GM21786 (cell line): ENCODE data around the gene CHAT.

ENCODE experiments used
- ATAC-seq: cut with Tn5 transposase; IDR thresholded peaks from one replicate; pipeline ENCODE4 v1.9.1; 2021; ENCODE audit not compliant: unreplicated experiment

Gene CHAT

DNA sequence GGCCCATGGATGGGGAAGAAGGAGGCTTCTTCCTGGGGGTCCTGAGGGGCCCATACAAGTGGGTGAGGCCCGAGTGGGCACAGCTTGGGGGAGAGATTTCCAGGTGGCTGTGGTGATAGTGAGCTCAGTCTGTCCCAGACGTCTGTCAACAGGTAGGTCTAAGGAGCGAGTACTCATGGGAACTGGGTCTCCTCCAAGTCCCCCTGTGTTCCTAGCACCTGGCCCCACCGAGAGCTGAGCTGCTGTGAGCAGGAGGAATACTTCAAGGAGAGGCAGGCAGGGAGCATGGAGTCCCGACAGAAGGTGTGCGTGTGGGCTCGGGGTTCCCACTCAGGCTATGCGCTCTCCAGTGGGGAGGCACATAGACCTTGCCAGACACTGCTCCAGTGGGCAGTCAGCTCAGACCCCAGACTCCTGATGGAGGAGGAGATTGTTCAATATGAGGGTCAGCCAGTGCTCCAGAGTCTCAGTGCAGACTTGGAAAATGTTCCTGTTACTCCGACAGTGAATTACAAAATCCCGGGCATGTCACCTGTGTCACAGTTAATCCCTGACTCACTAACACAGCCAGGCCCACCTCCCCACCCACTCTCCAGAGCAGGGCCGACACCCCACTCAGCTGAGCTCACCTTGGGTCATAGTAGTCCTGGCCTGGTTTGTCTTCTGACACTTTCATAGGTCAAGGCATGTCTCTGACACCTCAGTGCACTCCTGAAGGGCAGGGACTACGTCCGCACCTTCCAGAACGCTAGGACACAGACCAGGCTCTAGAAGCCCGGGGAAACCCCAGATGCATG is 37.4 kb downstream of the CHAT start:
- no peak for ATAC-seq

DNA sequence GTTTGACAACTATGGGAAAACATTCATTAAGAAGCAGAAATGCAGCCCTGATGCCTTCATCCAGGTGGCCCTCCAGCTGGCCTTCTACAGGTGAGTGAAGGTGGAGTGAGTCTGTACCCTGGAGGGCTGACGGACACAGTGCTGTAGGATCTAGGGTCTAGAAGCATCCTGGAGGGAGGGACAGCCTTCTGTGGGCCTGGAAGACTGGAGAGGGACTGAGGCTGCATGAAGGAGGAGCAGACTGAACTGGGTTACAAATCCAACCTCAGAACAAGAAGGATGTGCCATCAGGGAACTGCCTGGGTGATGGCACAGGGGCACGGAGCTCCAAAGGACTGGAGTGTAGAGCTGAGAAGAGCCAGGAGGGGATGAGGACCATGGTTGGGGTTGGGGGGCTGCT is 38.1 kb downstream of the CHAT start:
- ATAC-seq = no peak

DNA sequence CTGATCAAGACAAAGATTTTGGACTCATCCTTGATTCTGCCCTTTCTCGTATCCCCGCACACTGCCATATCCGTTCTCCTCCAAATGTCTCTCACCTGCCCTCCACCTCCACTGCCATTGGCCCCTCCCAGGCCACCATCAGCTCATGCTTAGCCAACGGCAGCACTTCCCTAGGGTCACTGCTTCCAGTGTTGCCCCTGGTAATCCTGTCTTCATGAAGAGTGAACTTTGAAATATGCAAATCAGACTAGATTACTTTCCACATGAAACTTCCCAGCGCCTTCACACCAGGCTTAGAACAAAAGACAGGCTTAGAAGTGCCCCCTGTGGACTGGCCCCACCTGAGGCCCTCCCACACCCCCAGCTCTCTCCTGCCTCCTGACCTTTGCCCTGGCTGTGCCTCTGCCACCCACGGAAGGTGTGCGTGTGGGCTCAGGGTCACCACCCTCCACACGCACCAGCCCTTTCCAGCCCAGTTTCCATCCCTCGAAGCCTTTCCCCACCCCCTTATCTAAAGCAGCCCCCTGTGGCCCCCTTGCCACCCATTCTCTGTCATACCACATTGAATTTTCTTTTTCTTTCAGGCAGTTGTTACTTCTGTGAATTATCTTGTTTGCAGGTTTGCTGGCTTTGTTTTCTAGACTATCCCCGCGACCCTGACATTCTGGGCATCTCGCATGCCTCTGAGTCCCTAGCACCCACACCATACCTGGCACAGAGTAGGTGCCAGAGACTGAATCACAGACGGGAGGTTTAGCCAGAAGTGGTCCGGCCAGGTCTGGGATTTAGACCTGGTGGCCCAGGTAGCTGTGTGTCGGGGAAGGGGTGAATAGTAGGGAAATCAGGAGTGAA is 38.8 kb downstream of the CHAT start:
- ATAC-seq = no peak

DNA sequence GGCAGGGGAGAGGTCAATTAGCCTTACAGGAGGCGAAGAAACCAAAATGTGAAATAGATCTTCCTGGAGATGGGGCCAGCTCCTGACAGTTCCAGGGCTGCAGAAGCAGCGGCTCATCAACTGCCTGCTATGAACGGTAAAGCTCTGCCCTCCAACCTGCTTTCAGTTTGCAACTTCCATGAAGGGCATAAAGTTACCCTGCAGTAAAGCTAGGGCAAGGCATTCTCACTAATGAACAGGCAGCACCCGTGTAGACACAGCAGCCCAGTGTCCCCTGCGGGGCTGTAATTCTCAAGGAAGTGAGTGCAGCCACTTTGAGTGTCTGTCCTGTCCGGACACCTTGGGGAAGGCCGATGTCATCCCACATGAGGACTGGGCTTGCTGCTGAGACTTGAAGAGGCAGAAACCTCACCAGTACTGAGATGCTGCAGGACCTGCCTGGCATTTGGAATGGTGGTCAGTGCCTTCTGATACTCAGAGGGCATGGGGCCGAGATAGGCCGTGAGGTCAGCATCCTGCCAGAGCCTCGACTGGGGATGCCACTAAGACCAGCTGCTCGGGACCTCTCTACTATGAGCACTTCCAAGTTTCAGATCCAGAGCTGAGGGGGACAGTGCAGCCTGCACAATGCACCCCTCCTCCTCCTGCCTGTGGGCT is 39.6 kb downstream of the CHAT start:
- no peak for ATAC-seq

DNA sequence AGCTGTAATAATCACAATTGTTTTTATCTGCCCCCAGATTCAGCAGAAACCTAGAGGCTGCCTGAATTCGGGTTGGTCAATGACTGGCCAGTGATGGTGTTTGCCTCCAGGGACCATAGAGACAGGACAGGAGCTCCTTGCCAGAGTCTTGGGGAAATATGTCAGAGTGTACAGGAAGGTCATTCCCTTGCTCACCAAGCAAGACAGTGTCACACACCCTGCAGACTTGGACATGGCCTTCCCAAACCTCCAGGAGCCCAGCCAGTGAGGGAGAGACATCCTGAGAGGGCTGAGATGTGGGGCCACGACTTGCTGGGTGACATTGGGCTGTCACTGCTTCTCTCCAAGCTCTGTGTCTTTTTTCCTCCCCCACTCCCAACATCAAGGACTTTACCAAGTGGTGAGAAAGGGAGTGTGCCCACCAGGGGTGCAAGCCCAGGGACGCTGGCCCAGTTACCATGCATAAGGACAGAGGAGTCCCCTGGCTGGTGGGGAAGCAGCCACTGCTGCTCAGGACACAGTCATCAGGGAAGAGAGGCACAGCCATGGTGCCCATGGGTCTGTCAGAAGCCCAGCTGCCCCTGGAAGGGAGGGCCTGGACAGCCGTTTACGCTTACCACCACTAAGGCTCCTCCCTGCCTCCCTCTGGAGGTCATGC is 40.3 kb downstream of the CHAT start:
- ATAC-seq = no peak

DNA sequence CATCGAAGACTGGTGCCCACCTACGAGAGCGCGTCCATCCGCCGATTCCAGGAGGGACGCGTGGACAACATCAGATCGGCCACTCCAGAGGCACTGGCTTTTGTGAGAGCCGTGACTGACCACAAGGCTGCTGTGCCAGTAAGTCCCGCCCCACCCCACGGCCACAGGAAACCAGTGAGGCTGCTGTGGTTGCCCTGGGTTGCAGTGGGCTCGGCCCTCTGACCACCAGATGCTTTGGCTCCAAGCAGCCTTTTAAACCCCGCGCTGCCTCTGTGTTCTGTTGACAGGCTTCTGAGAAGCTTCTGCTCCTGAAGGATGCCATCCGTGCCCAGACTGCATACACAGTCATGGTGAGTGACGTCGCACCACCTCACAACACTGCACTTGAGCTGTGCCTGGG is 41.3 kb downstream of the CHAT start:
- no peak for ATAC-seq

DNA sequence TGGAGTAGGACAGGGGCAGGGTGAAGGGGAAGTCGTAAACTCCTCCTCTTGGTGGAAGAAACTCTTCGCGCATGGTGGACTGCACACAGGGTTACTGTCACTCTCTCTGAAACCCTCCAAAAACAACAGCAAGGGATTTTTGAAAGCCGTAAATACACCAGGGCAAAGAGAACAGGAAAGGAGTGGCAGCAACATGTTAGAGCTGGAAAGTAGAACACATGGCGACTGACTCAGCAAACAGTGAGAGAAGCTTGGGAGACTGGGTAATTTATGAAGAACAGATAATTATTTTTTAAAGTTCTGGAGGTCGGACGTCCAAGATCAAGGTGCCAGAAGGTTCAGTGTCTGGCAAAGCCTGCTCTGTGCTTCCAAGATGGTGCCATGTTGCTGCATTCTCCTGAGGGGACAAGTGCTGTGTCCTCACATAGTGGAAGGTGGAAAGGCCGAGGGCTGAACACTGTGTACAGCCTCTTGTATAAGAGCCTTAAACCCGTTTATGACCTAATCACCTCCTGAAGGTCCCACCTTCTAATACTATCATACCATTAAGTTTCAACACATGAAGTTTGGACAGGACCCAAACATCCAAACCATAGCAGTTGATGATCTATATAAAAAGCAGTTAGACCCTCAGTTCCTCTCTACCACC is 43.1 kb downstream of the CHAT start:
- ATAC-seq = no peak

DNA sequence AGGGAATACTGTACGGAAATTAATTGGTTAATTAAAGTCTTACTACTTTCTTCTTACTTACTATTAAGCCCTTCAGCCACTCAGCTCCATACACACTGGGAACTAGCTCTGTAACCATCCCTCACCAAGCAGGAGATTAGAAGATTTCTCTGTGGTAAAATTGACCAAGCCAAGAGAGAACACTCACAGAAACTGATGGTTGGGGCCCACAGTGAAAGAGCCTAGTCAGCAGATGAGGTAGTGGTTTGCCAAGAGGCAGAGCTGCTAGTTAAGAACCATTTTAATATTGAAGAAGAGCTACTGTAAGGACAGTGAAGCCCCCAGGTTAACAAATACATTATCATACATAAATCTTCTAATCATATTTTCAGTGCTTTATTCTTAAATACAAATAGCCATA is 43.8 kb downstream of the CHAT start:
- no peak for ATAC-seq

DNA sequence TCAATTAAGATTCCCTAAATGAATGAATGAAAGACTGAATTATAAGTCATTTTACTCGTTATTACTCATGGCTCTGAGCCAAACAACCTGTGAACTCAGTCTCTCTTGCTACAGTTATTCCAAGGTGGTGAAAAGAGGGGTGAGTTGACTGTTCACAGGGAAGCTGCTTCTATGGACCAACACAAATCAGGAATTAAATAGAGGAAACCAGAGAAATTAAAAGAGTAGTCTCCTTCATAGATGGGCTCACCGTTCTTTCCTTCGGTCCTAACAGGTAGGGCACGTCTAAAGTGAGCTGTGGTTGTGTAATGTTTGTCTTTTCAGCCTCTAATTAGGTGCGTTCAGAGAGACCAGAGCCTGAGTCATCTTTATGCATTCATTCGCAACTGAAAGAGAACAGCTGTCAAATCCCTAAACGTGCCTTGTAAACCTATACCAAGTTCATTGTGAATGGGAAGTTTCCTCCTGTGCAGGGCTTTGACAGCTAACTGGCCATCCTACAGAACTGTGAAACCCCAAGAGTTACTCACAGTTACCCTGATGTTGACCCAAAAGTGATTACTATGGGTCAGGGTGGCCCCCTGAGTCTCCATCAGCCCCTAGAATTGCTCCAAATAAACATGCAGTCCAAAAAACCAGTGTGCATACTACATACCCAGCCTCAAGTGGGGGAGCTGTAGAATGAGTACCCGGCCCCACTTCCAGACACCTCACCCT is 47.5 kb downstream of the CHAT start:
- no peak for ATAC-seq

DNA sequence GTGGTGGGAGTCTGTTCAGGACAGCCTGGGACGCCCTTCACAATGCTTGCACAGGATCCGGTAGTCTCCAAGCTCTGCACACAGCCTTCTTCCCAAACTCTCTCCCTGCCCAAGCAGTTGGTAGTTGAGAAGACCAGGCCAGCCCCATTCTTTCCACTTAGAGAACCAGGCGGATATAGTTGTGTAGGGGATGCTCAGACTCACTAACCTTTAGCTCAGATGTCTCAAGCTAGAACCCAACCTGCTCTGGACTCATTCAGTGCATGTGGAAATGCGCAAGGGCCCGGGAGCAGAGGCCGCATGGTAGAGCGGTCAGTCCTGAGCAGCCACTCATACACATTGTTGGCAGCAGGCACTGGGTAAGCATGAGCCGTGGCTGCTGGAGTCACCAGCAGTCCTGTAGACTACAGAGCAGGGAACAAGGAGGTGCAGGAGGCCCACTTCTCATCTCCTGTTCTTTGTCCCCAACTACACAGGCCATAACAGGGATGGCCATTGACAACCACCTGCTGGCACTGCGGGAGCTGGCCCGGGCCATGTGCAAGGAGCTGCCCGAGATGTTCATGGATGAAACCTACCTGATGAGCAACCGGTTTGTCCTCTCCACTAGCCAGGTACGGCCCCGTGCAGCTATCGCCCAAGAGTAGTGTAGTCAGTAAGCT is 48.5 kb downstream of the CHAT start:
- ATAC-seq = no peak

DNA sequence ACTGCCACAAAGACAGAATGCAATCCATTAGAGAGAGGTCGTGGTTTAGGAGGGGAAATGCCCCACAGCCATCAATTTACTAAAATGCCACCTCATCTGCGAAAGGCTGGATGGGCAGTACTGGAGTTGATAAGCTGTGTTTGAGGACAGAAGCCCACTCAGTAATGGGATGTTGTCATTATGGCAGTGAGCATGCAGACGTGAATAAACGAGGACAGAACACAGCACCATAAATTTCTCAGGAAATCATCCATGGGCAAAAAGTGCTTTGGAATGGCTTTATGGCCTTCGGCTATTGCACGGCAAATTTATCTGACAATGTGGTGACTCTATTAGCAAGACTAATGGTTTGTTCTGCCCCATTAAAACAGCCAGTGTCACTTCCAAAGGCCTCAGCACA is 49.8 kb downstream of the CHAT start:
- ATAC-seq = no peak

DNA sequence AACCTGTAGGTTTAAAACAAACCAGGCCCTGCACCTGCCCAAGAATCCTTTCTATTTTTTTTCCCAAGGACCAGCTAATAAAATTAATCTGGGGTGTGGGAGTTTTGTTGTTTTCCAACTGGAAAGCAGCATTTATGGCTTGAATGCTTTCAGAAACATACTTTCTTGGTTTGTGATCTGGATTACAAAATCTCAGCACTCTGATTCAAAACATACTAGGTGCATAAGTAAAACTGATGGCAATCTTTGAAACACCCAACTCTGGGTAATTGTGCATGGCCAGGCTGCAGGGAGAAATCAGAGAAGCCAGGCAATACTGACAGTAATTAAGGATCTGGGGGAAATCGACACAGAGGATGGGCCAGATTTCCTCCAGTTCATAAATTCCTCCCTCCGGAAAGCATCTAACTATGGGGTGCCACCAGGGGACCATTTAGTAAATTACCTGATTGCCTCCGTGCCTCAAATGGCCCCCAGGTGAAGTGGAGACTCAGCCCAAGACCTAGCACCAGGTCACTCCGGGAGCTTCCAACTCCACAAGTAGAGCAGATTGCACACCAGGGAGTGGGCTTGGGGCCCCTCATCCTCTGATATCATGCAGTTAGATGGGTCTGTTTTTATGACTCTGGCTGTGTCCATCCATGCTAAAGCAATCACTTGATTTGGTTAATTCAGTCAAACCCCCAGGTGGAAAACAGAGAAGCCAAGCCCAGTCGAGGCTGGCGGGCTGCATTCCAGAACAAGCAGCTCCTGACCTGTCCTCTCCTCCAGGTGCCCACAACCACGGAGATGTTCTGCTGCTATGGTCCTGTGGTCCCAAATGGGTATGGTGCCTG is 50.4 kb downstream of the CHAT start:
- ATAC-seq = no peak

DNA sequence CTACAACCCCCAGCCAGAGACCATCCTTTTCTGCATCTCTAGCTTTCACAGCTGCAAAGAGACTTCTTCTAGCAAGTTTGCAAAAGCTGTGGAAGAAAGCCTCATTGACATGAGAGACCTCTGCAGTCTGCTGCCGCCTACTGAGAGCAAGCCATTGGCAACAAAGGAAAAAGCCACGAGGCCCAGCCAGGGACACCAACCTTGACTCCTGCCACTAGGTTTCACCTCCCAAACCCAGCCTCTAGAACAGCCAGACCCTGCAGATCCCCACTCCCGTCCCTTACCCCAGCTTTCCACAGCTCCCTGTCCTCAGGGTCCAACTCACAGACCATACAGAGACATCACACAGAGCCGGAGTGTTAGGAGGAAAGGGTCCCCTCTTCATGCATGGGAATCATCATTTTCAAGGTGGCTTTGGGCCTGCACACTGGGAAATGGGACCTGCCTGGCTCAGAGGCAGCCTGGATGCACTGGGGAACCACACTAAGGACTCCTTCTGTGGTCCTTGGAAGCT is 51.1 kb downstream of the CHAT start:
- ATAC-seq = no peak

DNA sequence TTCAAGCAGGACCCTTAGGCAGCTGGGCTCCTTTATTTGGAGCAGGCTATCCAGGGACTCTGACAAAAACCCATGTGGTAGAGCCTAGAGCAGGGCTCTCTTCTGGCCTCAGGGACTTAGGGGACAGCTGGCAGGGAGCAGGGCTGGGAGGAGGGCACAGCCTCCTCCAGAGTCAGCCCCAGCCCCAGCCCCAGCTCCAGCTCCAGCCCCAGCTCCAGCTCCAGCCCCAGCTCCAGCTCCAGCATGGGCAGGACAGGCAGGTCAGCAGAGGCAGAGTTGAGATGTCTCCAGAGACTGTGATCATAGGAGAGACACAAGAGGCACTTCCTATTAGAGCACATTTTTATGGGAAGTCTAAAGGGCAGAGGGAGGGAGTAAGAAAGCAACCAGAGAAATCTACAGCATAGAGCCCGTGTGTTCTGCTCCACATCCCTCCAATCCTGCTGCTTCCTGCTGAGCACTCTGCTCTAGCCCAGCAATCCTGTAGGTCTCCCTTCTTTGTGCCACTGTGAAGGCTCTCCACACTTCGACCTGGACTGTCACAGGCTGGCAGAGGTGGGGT is 52.3 kb downstream of the CHAT start:
- ATAC-seq = no peak

DNA sequence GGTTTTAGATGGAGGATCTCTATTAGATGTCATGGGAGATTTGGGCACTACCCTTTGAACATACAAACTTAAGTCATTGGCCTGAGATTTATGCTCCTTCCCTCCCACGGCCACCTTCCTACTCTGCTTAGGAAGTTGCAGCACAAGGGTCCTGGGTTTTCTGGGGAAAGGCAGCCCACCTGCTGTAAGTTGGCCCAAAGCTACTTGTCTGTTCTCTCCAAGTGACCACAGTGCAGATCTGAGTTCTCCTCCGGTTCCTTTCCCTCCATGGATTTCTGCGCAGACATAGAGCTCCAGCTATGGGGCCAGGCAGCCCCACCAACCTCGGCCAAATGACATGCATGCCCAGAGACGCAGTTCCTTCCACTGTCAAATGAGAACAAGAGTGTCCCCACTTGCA is 52.8 kb downstream of the CHAT start:
- ATAC-seq = no peak

DNA sequence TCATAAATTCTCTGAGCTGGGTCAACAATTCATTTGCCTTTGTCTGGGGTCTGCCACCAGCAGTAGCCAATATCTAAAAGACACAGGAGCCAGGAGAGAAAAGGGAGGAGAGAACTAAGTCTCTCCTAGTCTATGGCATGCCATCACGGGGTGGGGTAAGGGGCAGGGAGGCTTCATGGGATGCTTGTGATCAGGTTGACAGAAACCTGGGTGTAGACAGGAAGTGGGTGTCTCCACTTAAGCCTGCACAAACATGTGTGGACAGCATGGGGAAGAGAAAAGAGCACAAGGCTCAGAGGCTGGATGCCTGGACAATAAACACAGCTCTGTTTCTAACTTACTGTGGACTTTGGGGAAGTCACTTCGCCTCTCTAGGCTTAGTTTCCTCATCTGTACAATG is 54.2 kb downstream of the CHAT start:
- ATAC-seq = no peak

DNA sequence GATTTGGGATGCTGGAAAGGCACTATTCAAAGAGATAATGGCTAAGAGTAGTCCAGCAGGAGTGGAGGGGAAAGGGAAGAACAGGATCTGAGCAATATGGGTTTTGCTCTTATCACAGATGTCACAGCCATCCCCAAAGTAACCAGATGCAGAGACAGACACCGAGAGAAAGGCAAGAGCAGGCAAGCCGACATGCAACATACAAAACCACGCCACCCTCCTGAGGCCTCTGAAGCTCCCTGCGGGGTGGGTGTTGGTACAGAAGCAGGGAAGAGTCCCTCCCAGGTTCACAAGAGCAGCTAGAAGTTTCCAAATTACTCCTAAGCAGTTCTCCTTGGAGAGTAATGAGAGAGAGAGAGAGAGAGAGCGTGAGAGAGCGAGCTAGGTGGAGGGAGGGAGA is 54.8 kb downstream of the CHAT start:
- ATAC-seq = no peak

DNA sequence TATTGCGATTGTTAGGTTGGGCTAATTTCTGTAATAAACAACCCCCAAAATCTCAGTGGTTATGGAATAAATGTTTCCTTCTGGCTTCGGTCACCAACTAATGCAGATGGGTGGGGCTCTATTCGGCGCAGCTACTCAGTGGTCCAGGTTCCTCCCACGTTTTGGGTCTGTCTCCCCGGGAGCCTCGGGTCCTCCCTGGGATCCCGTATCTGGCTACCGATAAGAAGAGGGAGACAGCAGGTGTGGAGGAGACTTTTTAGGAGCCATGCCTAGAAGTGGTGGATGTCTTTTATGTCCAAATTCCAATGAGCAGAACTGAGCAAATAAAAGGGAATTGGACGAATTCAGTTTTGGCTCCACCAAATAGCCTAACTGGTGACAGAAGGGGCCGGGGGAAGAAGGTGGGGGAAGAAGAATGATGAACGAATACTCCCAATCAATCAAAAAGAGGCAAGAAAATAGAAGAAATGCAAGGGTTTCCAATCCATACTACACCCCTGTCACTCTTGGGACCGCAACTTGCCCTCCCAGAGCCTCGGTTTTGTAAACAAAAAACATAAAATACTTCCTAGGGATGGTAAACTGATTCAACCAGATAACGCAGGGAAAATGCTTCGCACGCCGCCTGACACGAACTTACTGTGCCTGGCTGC is 65.1 kb downstream of the CHAT start:
- no peak for ATAC-seq
